ENCODE measurements around the gene IQSEC3.

The IQSEC3 gene

DNA sequence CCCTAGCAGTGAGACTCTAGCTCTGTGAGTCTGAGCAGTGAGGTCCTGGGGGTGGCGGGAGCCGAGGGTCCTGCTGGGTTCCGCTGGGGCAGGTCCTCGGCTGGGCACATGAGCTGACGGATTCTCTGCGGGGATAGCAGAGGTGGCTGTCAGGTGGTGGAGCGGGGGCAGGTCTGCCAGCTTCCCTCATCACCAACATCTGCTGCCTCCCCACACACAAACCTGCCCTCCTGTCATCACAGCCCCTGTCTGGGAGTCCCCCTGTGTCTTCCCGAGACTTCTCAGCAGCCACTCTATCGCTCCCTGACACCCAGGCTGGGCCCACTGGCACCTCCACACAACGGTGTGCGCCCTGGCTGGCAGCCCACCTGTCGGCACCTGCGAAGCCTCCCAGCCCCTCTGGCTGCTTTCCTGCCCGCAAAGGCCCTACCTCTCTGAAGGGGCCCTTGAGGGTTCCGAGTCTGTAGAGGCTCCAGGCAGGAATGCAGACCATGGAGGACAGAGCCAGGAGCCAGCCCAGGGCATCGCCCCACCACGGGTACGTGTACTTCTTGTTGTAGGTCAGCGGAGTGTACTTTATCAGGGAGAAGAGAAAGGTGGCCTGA is 154.5 kb downstream of the IQSEC3 start:
- no peak overlapping the region for H3K4me3 ChIP-seq (ENCODE audit: low read depth, low read length)
- no peak for TF ChIP-seq CTCF (IDR thresholded peaks at IDR 0.05; ENCODE audit: low read depth, low read length)

DNA sequence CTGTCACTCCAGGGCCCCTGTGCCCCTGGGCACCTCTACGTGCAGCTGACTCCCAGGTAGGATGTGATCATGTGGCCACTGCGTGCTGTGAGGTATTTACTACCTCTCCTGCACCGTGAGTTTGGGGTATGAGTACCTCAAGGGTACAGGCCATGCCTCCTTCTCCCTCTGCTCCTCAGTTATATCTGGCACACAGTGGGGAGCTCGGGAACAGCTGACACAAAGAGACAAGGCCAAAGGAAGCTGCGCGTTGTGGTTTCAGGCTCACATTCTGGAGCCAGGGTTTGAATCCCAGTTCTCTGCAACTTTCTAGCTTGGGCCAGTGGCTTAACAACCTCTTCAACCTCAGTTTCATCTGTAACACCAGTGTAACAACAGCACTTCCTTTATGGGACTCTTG is 155.2 kb downstream of the IQSEC3 start:
- TF ChIP-seq CTCF (IDR thresholded peaks at IDR 0.05; ENCODE audit: low read depth, low read length) = no peak
- H3K4me3 ChIP-seq (ENCODE audit: low read depth, low read length) = no peak overlapping the region

- H3K4me3 ChIP-seq (ENCODE audit: low read depth, low read length) = no peak overlapping the region
- no peak for TF ChIP-seq CTCF (IDR thresholded peaks at IDR 0.05; ENCODE audit: low read depth, low read length)
Measured at GRCh38 chr12:223841-224240, 157.3 kb downstream of the IQSEC3 start.

DNA sequence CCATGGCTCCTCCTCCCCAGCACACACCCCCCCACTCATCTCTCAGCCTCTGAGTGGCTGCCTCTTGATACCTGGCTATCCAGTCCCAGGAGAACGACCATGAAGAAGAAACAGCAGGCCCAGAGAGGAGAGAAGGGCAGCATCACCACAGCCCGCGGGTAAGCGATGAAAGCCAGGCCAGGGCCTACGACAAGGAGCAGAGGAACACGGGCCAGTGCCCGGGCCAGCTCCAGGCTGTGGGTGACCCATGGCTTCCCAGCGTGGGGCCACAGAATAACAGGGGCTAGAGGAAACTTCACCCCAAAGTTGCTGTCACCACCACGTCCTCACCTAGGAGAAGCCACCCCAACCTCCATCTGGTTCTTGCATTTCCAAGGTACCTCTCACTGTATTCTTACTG is 157.8 kb downstream of the IQSEC3 start:
- H3K4me3 ChIP-seq (ENCODE audit: low read depth, low read length) = no peak overlapping the region
- TF ChIP-seq CTCF (IDR thresholded peaks at IDR 0.05; ENCODE audit: low read depth, low read length) = no peak

GRCh38 chr12:225012-225411 is 158.4 kb downstream of the IQSEC3 start:
- no peak overlapping the region for H3K4me3 ChIP-seq (ENCODE audit: low read depth, low read length)
- TF ChIP-seq CTCF (IDR thresholded peaks at IDR 0.05; ENCODE audit: low read depth, low read length) = no peak

DNA sequence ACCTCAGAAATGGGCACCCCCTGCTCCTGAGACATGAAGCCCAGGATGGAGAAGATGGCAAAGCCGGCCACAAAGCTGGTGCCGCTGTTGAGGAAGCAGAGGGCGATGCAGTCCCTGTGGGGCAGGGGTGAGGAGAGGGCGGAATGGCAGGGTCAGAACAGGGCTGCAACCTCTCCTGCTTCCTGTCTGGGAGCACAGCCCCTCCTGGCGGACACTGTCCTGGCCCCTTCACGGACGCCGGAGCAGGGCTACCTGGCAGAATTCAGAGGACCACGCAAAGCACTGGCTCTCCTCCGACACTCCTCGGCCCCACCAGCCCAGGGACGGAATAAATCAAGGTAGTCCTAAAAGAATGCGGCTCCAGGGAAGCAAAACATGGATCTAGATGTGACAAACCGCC is 159.8 kb downstream of the IQSEC3 start:
- TF ChIP-seq CTCF (IDR thresholded peaks at IDR 0.05; ENCODE audit: low read depth, low read length) = no peak
- H3K4me3 ChIP-seq (ENCODE audit: low read depth, low read length) = no peak overlapping the region

GRCh38 chr12:227286-227915 is 160.8 kb downstream of the IQSEC3 start:
- no peak for TF ChIP-seq CTCF (IDR thresholded peaks at IDR 0.05; ENCODE audit: low read depth, low read length)
- no peak overlapping the region for H3K4me3 ChIP-seq (ENCODE audit: low read depth, low read length)

All from WI38 (cell line).